ENCODE data around the gene FRMD1. TPM values are rescaled to one million over a fixed set of nuclear protein-coding genes. Genes with fewer than 3 reads are reported as not detected.

FRMD1 gene
- polyA plus RNA-seq, 3 donors, result not detected

DNA sequence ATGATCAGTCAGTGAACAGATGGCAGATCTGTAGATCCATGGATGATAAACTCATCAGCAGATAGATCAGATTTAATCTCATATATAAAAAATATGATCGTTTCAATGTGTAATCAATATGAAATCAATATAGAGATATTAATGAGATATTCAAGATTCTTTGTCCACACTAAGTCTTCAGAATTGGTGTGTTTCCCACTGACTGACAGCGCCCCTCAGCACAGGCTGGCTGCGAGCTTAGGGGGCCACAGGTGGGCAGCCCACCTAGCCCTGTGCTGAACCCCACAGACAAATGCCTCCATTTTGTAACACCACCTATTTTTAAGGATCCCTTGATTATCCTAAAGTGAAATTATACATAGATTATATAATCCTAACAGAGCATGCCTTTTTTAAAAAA, 32.3 kb downstream of the FRMD1 start:
- peaks cover 0 to 5% (median 0%) of the 10 kb centered on the region in 3 donors for H3K27me3 Mint-ChIP-seq (ENCODE audit: low read depth in 3 of 3)
- H3K79me2 ChIP-seq (ENCODE audit: insufficient read depth, low read length), result no peaks in the 10 kb centered on the region
- no peak overlapping the region for H2AFZ ChIP-seq (ENCODE audit: insufficient read depth, low read depth, low read length, poor library complexity, severe bottlenecking)
- H3K4me3 ChIP-seq (replicated peaks in 1 of 3; ENCODE audit: low read depth in 2 of 3, low read length in 3 of 3), result no peak overlapping the region
- no peaks in the 10 kb centered on the region for H3K36me3 ChIP-seq (replicated peaks in 1 of 2; ENCODE audit: control insufficient read depth in 1 of 2, insufficient read depth in 2 of 2, low read length in 2 of 2)
- peaks cover 23 to 38% of the 10 kb centered on the region in 2 donors for H3K9me3 ChIP-seq (replicated peaks in 1 of 2; ENCODE audit: control insufficient read depth in 1 of 2, insufficient read depth in 1 of 2, low read length in 2 of 2)
- no peak overlapping the region for H3K4me3 Mint-ChIP-seq
- H4K20me1 ChIP-seq (ENCODE audit: insufficient read depth, low read length), result no peaks in the 10 kb centered on the region
- no peak overlapping the region for H3K9ac ChIP-seq (ENCODE audit: insufficient read depth, low read length, poor library complexity, severe bottlenecking)
- H3K27ac ChIP-seq (ENCODE audit: low read depth in 1 of 2, low read length in 2 of 2), result no peak overlapping the region
- H3K4me1 ChIP-seq (ENCODE audit: control insufficient read depth in 1 of 2, insufficient read depth in 2 of 2, low read length in 2 of 2), result no peaks in the 10 kb centered on the region
- TF ChIP-seq, protein P1, sequence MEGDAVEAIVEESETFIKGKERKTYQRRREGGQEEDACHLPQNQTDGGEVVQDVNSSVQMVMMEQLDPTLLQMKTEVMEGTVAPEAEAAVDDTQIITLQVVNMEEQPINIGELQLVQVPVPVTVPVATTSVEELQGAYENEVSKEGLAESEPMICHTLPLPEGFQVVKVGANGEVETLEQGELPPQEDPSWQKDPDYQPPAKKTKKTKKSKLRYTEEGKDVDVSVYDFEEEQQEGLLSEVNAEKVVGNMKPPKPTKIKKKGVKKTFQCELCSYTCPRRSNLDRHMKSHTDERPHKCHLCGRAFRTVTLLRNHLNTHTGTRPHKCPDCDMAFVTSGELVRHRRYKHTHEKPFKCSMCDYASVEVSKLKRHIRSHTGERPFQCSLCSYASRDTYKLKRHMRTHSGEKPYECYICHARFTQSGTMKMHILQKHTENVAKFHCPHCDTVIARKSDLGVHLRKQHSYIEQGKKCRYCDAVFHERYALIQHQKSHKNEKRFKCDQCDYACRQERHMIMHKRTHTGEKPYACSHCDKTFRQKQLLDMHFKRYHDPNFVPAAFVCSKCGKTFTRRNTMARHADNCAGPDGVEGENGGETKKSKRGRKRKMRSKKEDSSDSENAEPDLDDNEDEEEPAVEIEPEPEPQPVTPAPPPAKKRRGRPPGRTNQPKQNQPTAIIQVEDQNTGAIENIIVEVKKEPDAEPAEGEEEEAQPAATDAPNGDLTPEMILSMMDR (IDR thresholded peaks at IDR 0.05), result no peak
- intact Hi-C loops (cut with micrococcal nuclease), result no loop called here
- H3K4me1 Mint-ChIP-seq, result no peaks in the 10 kb centered on the region
- H3K27ac Mint-ChIP-seq, result no peak overlapping the region
- no peaks in the 10 kb centered on the region for H3K36me3 Mint-ChIP-seq
- H3K4me2 ChIP-seq (replicated peaks; ENCODE audit: extremely low read depth, low read length, poor library complexity, severe bottlenecking), result no peak overlapping the region
- peaks cover 12 to 27% (median 18%) of the 10 kb centered on the region in 7 donors for H3K9me3 Mint-ChIP-seq
- DNase-seq, result no peak
- H3K27me3 ChIP-seq (ENCODE audit: control insufficient read depth in 2 of 2, insufficient read depth in 2 of 2, low read length in 2 of 2), result no peaks in the 10 kb centered on the region
- no CpG with 5 or more reads among the region's 3 CpGs for WGBS (ENCODE audit: insufficient coverage)

DNA sequence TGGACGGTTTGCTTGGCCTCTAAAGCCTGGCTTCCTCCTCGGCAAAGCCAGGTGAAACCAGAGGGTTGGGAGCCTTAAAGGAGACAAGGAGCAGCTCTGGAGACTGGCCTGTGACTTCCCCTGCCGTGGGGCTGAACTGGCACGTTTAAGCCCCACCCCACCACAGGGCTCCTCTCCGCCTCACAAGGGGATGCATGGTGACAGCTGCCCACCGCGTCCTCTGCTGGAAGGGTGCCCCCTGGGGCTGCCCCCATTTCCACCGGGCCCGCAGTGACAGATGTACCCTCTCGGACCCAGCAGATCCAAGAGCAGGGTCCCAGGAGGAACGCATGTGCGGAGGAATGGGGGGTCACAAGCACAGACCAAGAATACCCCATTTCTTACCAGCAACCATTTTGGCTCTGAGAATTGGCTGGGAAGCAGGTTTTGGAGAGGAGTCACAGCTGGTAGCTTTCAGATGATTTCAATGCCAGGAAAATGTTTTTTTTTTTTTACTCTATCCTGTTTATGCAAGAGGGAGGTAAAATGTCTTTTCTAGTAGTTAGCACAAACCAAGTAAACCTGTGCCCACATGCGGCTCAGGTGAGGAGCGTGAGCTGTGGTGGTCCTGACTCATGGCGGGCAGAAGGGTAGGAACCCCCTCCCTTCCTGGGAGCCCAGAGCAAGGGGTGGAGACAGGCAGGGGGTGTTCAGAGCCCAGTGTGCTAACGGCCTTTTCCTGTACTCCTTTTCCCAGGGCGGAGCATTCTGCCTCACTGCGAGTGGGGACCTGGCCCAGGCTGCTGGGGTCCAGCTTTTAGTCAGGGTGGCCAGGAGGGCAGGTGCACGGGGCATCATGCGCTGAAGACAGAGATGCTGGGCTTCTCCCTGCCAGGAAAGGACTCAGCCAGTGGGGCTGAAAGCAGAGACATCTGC, 33.0 kb downstream of the FRMD1 start:
- no peak for DNase-seq
- intact Hi-C loops (cut with micrococcal nuclease), result no loop called here
- H3K9ac ChIP-seq (ENCODE audit: insufficient read depth, low read length, poor library complexity, severe bottlenecking), result no peak overlapping the region
- Mint-ChIP-seq H3K36me3 (no peaks in the 10 kb centered on the region), H3K4me1 (no peaks in the 10 kb centered on the region), H3K4me3 (no peak overlapping the region), H3K27me3 (ENCODE audit: low read depth in 3 of 3) (peaks cover 0 to 5% (median 0%) of the 10 kb centered on the region in 3 donors), H3K9me3 (peaks cover 14 to 33% (median 23%) of the 10 kb centered on the region in 7 donors), H3K27ac (no peak overlapping the region)
- H3K79me2 ChIP-seq (ENCODE audit: insufficient read depth, low read length), result no peaks in the 10 kb centered on the region
- 84% methylated on average over 13 of the region's 20 CpGs for WGBS (ENCODE audit: insufficient coverage)
- no peaks in the 10 kb centered on the region for H3K4me1 ChIP-seq (ENCODE audit: control insufficient read depth in 1 of 2, insufficient read depth in 2 of 2, low read length in 2 of 2)
- TF ChIP-seq, protein P1 (IDR thresholded peaks at IDR 0.05), result no peak
- H3K4me2 ChIP-seq (replicated peaks; ENCODE audit: extremely low read depth, low read length, poor library complexity, severe bottlenecking), result no peak overlapping the region
- no peaks in the 10 kb centered on the region for H3K27me3 ChIP-seq (ENCODE audit: control insufficient read depth in 2 of 2, insufficient read depth in 2 of 2, low read length in 2 of 2)
- peaks cover 30 to 44% of the 10 kb centered on the region in 2 donors for H3K9me3 ChIP-seq (replicated peaks in 1 of 2; ENCODE audit: control insufficient read depth in 1 of 2, insufficient read depth in 1 of 2, low read length in 2 of 2)
- H4K20me1 ChIP-seq (ENCODE audit: insufficient read depth, low read length), result no peaks in the 10 kb centered on the region
- H3K27ac ChIP-seq (ENCODE audit: low read depth in 1 of 2, low read length in 2 of 2), result no peak overlapping the region
- no peaks in the 10 kb centered on the region for H3K36me3 ChIP-seq (replicated peaks in 1 of 2; ENCODE audit: control insufficient read depth in 1 of 2, insufficient read depth in 2 of 2, low read length in 2 of 2)
- H3K4me3 ChIP-seq (replicated peaks in 1 of 3; ENCODE audit: low read depth in 2 of 3, low read length in 3 of 3), result no peak overlapping the region
- no peak overlapping the region for H2AFZ ChIP-seq (ENCODE audit: insufficient read depth, low read depth, low read length, poor library complexity, severe bottlenecking)

Measured in CD14-positive monocyte (primary cell).